K562 (cell line): ENCODE results near the gene CLCN1.

ENCODE experiments used
- KLF13 ChIP-seq: fragments of 450-650 bp; IDR thresholded peaks from 2 replicates; pipeline ENCODE4 v1.6.1; 2016; ENCODE audit warnings: missing genetic modification characterization, low read depth, mild to moderate bottlenecking, missing compliant biosample characterization, moderate library complexity, borderline replicate concordance
- ZNF174 ChIP-seq: fragments of 250-450 bp; sonication (Bioruptor Pico); IDR thresholded peaks from 2 replicates; pipeline ENCODE4 v1.4.0; 2020; ENCODE audit warnings: mild to moderate bottlenecking
- TF ChIP-seq, protein P1 (sequence below), 3 experiments: IDR thresholded peaks in 2 of 3; conservative IDR thresholded peaks in 1 of 3; 2 replicates each; pipeline ENCODE4 v1.5.1; 2011 to 2012; ENCODE audit warnings: low read length in 3 of 3, mild to moderate bottlenecking in 3 of 3, control low read depth in 2 of 3, improper control_type of control experiment in 1 of 3, inconsistent platforms in 1 of 3, low read depth in 1 of 3, mixed read lengths in 1 of 3, moderate library complexity in 1 of 3; ENCODE audit not compliant: insufficient read depth in 2 of 3

- TF ChIP-seq ZNF174 (CRISPR knock-in tag), result no peak
- TF ChIP-seq KLF13 (tag), result no peak
- TF ChIP-seq, protein P1, sequence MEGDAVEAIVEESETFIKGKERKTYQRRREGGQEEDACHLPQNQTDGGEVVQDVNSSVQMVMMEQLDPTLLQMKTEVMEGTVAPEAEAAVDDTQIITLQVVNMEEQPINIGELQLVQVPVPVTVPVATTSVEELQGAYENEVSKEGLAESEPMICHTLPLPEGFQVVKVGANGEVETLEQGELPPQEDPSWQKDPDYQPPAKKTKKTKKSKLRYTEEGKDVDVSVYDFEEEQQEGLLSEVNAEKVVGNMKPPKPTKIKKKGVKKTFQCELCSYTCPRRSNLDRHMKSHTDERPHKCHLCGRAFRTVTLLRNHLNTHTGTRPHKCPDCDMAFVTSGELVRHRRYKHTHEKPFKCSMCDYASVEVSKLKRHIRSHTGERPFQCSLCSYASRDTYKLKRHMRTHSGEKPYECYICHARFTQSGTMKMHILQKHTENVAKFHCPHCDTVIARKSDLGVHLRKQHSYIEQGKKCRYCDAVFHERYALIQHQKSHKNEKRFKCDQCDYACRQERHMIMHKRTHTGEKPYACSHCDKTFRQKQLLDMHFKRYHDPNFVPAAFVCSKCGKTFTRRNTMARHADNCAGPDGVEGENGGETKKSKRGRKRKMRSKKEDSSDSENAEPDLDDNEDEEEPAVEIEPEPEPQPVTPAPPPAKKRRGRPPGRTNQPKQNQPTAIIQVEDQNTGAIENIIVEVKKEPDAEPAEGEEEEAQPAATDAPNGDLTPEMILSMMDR (IDR thresholded peaks at IDR 0.05 in 2 of 3, conservative IDR thresholded peaks at IDR 0.05 in 1 of 3; ENCODE audit: insufficient read depth in 2 of 3, low read depth in 1 of 3, low read length in 3 of 3), result no peak
Observed at GRCh38 chr7:143282124-143282523, 33.8 kb upstream of the CLCN1 start.
